ENCODE measurements around the gene SLC7A9. TPM values are rescaled to one million over a fixed set of nuclear protein-coding genes. Genes with fewer than 3 reads are reported as not detected.

The SLC7A9 gene
- total and polyA plus RNA-seq, 7 experiments from 2014 or later: 0.24 to 1.1 (median 0.56) TPM; not detected in 2

GRCh38 chr19:32817569-32818476, 51.7 kb downstream of the SLC7A9 start:
- H3K36me3 ChIP-seq (ENCODE audit: control insufficient read depth in 2 of 3, insufficient read depth in 3 of 3, low read length in 3 of 3): no peaks in the 10 kb centered on the region
- intact Hi-C loops (cut with micrococcal nuclease): no loop called here
- ATAC-seq (no peak), DNase-seq (no peak)
- no peak overlapping the region for H3K27ac ChIP-seq (ENCODE audit: low read depth, low read length)
- H3K27me3 ChIP-seq (ENCODE audit: control insufficient read depth in 2 of 2, insufficient read depth in 2 of 2, low read length in 2 of 2): no peaks in the 10 kb centered on the region
- Mint-ChIP-seq H3K27me3 (peaks cover 0 to 11% (median 5%) of the 10 kb centered on the region in 5 donors), H3K27ac (peak overlapping the region in 2 of 9 donors; percentile 23 to 38), H3K36me3 (no peaks in the 10 kb centered on the region), H3K4me1 (peaks cover 3 to 30% (median 21%) of the 10 kb centered on the region in 7 donors), H3K9me3 (no peaks in the 10 kb centered on the region), H3K4me3 (peak overlapping the region in 1 of 10 donors; percentile 37)
- ChIA-PET CTCF (interaction anchor here (1.1 kb wide), 1 partner anchor 10 kb away, joined by 3 read pairs; no protein-coding TSS in a partner anchor), POLR2A (no interaction called here)
- no peak overlapping the region for H3K4me3 ChIP-seq (ENCODE audit: low read length)
- H3K9me3 ChIP-seq (ENCODE audit: control insufficient read depth in 2 of 3, low read length in 3 of 3): no peaks in the 10 kb centered on the region
- H3K4me1 ChIP-seq (ENCODE audit: control insufficient read depth in 2 of 2, insufficient read depth in 2 of 2, low read length in 2 of 2): no peaks in the 10 kb centered on the region

DNA sequence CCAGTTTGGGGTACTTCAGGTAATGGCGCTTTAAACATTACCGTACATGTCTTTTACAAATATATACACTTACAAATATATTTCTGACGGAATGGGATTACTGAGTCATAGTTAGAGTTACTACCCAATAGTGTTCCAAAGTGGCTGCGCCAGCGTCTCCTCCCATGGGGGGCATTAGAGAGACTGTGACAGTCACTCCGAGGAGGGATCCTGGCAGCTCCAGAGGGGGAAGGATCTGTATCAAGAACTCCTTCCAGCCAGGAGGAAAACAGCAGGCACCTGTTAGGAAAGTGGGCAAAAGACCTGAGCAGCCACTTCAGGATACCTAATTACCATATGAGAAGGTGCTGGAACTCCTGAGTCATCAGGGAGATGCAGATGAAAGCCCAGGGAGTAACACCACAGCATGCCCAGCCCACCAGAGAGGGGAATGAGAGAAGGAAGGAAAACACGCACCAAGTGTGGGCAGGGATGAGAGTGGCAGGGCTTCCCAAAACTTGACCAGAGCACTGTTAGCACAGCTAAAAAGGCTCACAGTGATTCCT, 52.9 kb downstream of the SLC7A9 start:
- no peaks in the 10 kb centered on the region for H3K27me3 ChIP-seq (ENCODE audit: control insufficient read depth in 2 of 2, insufficient read depth in 2 of 2, low read length in 2 of 2)
- ATAC-seq (no peak), DNase-seq (no peak)
- intact Hi-C loops (cut with micrococcal nuclease): no loop called here
- Mint-ChIP-seq H3K36me3 (no peaks in the 10 kb centered on the region), H3K4me1 (peaks cover 3 to 30% (median 21%) of the 10 kb centered on the region in 7 donors), H3K27ac (peak overlapping the region in 1 of 9 donors; percentile 20), H3K4me3 (no peak overlapping the region), H3K27me3 (peaks cover 0 to 9% (median 4%) of the 10 kb centered on the region in 5 donors), H3K9me3 (peaks cover 0 to under 1% (median 0%) of the 10 kb centered on the region in 11 donors)
- H3K9me3 ChIP-seq (ENCODE audit: control insufficient read depth in 2 of 3, low read length in 3 of 3): no peaks in the 10 kb centered on the region
- ChIA-PET POLR2A (no interaction called here), CTCF (no interaction called here)
- H3K4me3 ChIP-seq (ENCODE audit: low read length): no peak overlapping the region
- H3K36me3 ChIP-seq (ENCODE audit: control insufficient read depth in 2 of 3, insufficient read depth in 3 of 3, low read length in 3 of 3): no peaks in the 10 kb centered on the region
- H3K27ac ChIP-seq (ENCODE audit: low read depth, low read length): no peak overlapping the region
- no peaks in the 10 kb centered on the region for H3K4me1 ChIP-seq (ENCODE audit: control insufficient read depth in 2 of 2, insufficient read depth in 2 of 2, low read length in 2 of 2)

DNA sequence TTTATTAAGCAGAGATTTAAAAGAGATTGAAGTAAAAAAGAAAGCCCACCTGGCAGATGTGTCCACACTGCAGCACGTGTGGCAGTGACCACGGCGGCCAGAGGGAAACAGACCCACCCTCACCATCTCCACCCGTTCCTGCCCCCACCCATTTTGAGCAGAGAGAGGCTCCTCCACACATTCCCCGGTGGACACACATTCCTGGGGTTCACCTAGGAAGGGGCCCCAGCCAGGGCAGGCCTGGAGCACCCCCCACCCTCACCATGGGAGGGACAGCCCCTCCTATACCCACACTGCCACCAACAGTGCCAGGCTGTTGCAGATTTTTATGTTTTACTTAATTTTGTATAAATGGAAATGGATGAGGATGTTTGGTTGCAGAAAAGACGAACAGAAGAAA, 54.9 kb downstream of the SLC7A9 start:
- DNase-seq (no peak), ATAC-seq (no peak)
- Histone ChIP-seq H3K9me3 (ENCODE audit: control insufficient read depth in 2 of 3, low read length in 3 of 3) (no peaks in the 10 kb centered on the region), H3K27ac (ENCODE audit: low read depth, low read length) (no peak overlapping the region), H3K4me3 (ENCODE audit: low read length) (no peak overlapping the region), H3K36me3 (ENCODE audit: control insufficient read depth in 2 of 3, insufficient read depth in 3 of 3, low read length in 3 of 3) (no peaks in the 10 kb centered on the region), H3K27me3 (ENCODE audit: control insufficient read depth in 2 of 2, insufficient read depth in 2 of 2, low read length in 2 of 2) (no peaks in the 10 kb centered on the region), H3K4me1 (ENCODE audit: control insufficient read depth in 2 of 2, insufficient read depth in 2 of 2, low read length in 2 of 2) (no peaks in the 10 kb centered on the region)
- Mint-ChIP-seq H3K36me3 (no peaks in the 10 kb centered on the region), H3K9me3 (peaks cover 0 to 2% (median 0%) of the 10 kb centered on the region in 11 donors), H3K27ac (no peak overlapping the region), H3K4me1 (peaks cover 7 to 29% (median 23%) of the 10 kb centered on the region in 7 donors), H3K4me3 (no peak overlapping the region), H3K27me3 (peaks cover 0 to 5% (median 1%) of the 10 kb centered on the region in 5 donors)
- POLR2A ChIA-PET: interaction anchor here (1.0 kb wide), 1 partner anchor 21 kb away, joined by 3 read pairs; no protein-coding TSS in a partner anchor
- intact Hi-C loops (cut with micrococcal nuclease): loop anchor here in 1 of 2 donors (1.0 kb wide), 1 partner anchor 20 kb away; no protein-coding TSS in a partner anchor
- CTCF ChIA-PET: no interaction called here

DNA sequence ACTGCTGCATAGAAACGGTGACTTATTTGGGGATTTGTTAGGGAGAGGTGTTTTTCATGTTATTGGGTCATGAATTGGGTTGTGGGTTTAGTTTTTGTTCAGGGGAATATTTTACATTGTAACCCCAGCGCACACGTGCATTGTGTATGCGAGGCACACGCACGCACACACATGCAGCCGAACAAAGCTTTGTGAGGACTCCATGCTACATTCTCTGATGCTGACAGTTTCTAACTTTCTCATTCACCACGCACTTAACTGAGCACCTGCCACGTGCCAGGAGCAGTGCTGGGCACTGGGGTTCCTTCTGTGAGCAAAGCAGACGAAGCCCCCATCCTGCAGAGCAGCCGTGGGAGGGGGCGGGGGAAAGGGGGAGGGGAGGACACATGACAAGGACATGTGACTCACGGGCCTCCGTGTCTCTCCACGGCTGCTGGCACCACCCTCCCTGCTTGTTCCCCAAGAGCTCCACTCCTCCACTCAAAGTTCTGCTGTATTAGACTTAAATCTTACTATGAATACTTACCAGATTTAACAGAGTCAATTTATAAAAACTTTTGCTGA, 55.6 kb downstream of the SLC7A9 start:
- no peaks in the 10 kb centered on the region for H3K27me3 ChIP-seq (ENCODE audit: control insufficient read depth in 2 of 2, insufficient read depth in 2 of 2, low read length in 2 of 2)
- peaks cover 0 to 6% of the 10 kb centered on the region in 2 donors for H3K4me1 ChIP-seq (ENCODE audit: control insufficient read depth in 2 of 2, insufficient read depth in 2 of 2, low read length in 2 of 2)
- no peaks in the 10 kb centered on the region for H3K36me3 Mint-ChIP-seq
- H3K27me3 Mint-ChIP-seq: peaks cover 0 to 8% (median 0%) of the 10 kb centered on the region in 5 donors
- peaks cover 11 to 33% (median 27%) of the 10 kb centered on the region in 7 donors for H3K4me1 Mint-ChIP-seq
- peak overlapping the region in 6 of 10 donors; percentile 10 to 50 (median 37) for H3K4me3 Mint-ChIP-seq
- H3K9me3 Mint-ChIP-seq: peaks cover 0 to 2% (median 0%) of the 10 kb centered on the region in 11 donors
- no peaks in the 10 kb centered on the region for H3K36me3 ChIP-seq (ENCODE audit: control insufficient read depth in 2 of 3, insufficient read depth in 3 of 3, low read length in 3 of 3)
- H3K27ac Mint-ChIP-seq: peak overlapping the region in 1 of 9 donors; percentile 54
- no peak overlapping the region for H3K27ac ChIP-seq (ENCODE audit: low read depth, low read length)
- POLR2A ChIA-PET: no interaction called here
- DNase-seq (no peak), ATAC-seq (no peak)
- CTCF ChIA-PET: no interaction called here
- H3K4me3 ChIP-seq (ENCODE audit: low read length): no peak overlapping the region
- intact Hi-C loops (cut with micrococcal nuclease): loop anchor here in 1 of 2 donors (1.0 kb wide), 1 partner anchor 20 kb away; no protein-coding TSS in a partner anchor
- H3K9me3 ChIP-seq (ENCODE audit: control insufficient read depth in 2 of 3, low read length in 3 of 3): no peaks in the 10 kb centered on the region

DNA sequence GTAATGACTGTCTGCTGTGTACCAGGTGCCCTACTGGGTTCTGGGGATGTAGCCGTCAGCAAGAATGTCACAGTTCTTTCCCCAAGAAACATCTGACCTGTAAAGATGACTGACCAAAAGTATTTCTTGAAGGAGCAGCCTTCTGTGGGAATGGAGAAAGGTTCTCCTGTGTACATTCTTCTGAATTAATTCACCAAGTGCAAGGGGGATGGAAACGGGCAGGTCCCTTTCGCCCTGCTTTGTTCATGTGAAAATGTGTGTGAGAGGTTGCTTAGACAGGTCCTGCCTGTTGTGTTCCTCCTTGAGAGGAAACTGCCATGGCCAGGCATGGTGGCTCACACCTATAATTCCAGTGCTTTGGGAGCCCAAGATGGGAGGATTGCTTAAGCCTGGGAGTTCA, 57.0 kb downstream of the SLC7A9 start:
- no peak overlapping the region for H3K4me3 Mint-ChIP-seq

DNA sequence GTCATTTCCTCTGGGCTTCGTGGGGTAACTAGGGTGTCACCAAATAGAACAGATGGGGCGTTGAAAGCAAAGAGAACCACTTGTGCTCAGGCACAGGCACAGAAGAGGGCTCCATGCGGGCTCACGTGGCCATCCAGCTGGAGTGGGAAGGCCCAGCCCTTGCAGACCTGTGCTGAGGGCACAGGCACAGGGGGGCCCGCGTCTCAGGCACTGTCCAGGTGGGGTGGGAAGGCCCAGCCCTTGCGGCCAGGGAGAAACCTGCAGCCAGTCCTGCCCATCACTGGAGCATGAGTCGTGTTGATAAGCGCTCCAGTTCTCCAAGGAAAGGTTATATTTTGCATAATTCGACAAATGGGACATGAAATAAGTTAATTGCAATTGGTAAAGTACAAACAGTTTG, 57.5 kb downstream of the SLC7A9 start:
- Mint-ChIP-seq H3K36me3 (peaks cover 0 to 5% (median 0%) of the 10 kb centered on the region in 5 donors), H3K4me3 (no peak overlapping the region), H3K27me3 (peaks cover 0 to 7% (median 0%) of the 10 kb centered on the region in 5 donors), H3K27ac (peak overlapping the region in 1 of 9 donors; percentile 32), H3K4me1 (peaks cover 11 to 41% (median 35%) of the 10 kb centered on the region in 7 donors), H3K9me3 (peaks cover 0 to 2% (median 0%) of the 10 kb centered on the region in 11 donors)
- H3K27ac ChIP-seq (ENCODE audit: low read depth, low read length): no peak overlapping the region
- ChIA-PET CTCF (no interaction called here), POLR2A (interaction anchor here (0.7 kb wide), 1 partner anchor 18 kb away, joined by 3 read pairs; no protein-coding TSS in a partner anchor)
- H3K4me1 ChIP-seq (ENCODE audit: control insufficient read depth in 2 of 2, insufficient read depth in 2 of 2, low read length in 2 of 2): peaks cover 0 to 7% of the 10 kb centered on the region in 2 donors
- no peaks in the 10 kb centered on the region for H3K9me3 ChIP-seq (ENCODE audit: control insufficient read depth in 2 of 3, low read length in 3 of 3)
- H3K27me3 ChIP-seq (ENCODE audit: control insufficient read depth in 2 of 2, insufficient read depth in 2 of 2, low read length in 2 of 2): no peaks in the 10 kb centered on the region
- ATAC-seq (no peak), DNase-seq (no peak)
- H3K4me3 ChIP-seq (ENCODE audit: low read length): no peak overlapping the region
- H3K36me3 ChIP-seq (ENCODE audit: control insufficient read depth in 2 of 3, insufficient read depth in 3 of 3, low read length in 3 of 3): no peaks in the 10 kb centered on the region
- intact Hi-C loops (cut with micrococcal nuclease): no loop called here

More for the DNA sequence above, 57.0 kb downstream of the SLC7A9 start:
- H3K4me3 ChIP-seq (ENCODE audit: low read length): no peak overlapping the region
- ChIA-PET CTCF (no interaction called here), POLR2A (no interaction called here)
- no peaks in the 10 kb centered on the region for H3K36me3 ChIP-seq (ENCODE audit: control insufficient read depth in 2 of 3, insufficient read depth in 3 of 3, low read length in 3 of 3)
- ATAC-seq: no peak
- intact Hi-C loops (cut with micrococcal nuclease): no loop called here
- Mint-ChIP-seq H3K27ac (no peak overlapping the region), H3K4me1 (peaks cover 11 to 41% (median 35%) of the 10 kb centered on the region in 7 donors), H3K9me3 (peaks cover 0 to 2% (median 0%) of the 10 kb centered on the region in 11 donors), H3K36me3 (peaks cover 0 to 5% (median 0%) of the 10 kb centered on the region in 5 donors), H3K27me3 (peaks cover 0 to 6% (median 0%) of the 10 kb centered on the region in 5 donors)
- H3K4me1 ChIP-seq (ENCODE audit: control insufficient read depth in 2 of 2, insufficient read depth in 2 of 2, low read length in 2 of 2): peaks cover 0 to 7% of the 10 kb centered on the region in 2 donors
- DNase-seq: no peak
- no peaks in the 10 kb centered on the region for H3K9me3 ChIP-seq (ENCODE audit: control insufficient read depth in 2 of 3, low read length in 3 of 3)
- no peaks in the 10 kb centered on the region for H3K27me3 ChIP-seq (ENCODE audit: control insufficient read depth in 2 of 2, insufficient read depth in 2 of 2, low read length in 2 of 2)
- H3K27ac ChIP-seq (ENCODE audit: low read depth, low read length): no peak overlapping the region

Data from naive thymus-derived CD4-positive, alpha-beta T cell (primary cell).